H9 (cell line): Measurements from ENCODE around the gene RPN1. TPM values are rescaled to one million over a fixed set of nuclear protein-coding genes. Genes with fewer than 3 reads are reported as not detected.
"Not testable (repeated sequence)": the region's sequence is repeated elsewhere in the genome, so short reads cannot be mapped to it uniquely, and the experiment has no call there.

Experiments
- DNase-seq: peaks from one replicate; pipeline ENCODE4 v3.0.0-alpha.2; 2017
- H2AFZ ChIP-seq: one replicate; pipeline ENCODE4 v1.6.1; 2013; ENCODE audit warnings: mild to moderate bottlenecking, low read length, control low read depth, moderate library complexity
- H2AK5ac ChIP-seq: 2 replicates; pipeline ENCODE4 v1.6.1; 2013; ENCODE audit warnings: low read length, control low read depth, mixed read lengths; ENCODE audit not compliant: insufficient read length
- H2BK120ac ChIP-seq: one replicate; pipeline ENCODE4 v1.6.1; 2013; ENCODE audit warnings: low read depth, mild to moderate bottlenecking, low read length, control low read depth, inconsistent platforms; ENCODE audit not compliant: poor library complexity, severe bottlenecking
- H2BK12ac ChIP-seq: 2 replicates; pipeline ENCODE4 v1.6.1; 2013; ENCODE audit warnings: low read length, control low read depth, mixed read lengths, low read depth; ENCODE audit not compliant: insufficient read length
- H2BK15ac ChIP-seq: 2 replicates; pipeline ENCODE4 v1.6.1; 2013; ENCODE audit warnings: low read depth, low read length, control low read depth
- H2BK20ac ChIP-seq: one replicate; pipeline ENCODE4 v1.6.1; 2013; ENCODE audit warnings: low read depth, mild to moderate bottlenecking, low read length, control low read depth, inconsistent platforms; ENCODE audit not compliant: poor library complexity, severe bottlenecking
- H2BK5ac ChIP-seq: 2 replicates; pipeline ENCODE4 v1.6.1; 2013; ENCODE audit warnings: low read length, control low read depth, mixed read lengths; ENCODE audit not compliant: insufficient read length
- H3K14ac ChIP-seq: 2 replicates; pipeline ENCODE4 v1.6.1; 2013; ENCODE audit warnings: low read length, control low read depth; ENCODE audit not compliant: insufficient read depth
- H3K18ac ChIP-seq: 2 replicates; pipeline ENCODE4 v1.6.1; 2013; ENCODE audit warnings: low read depth, mild to moderate bottlenecking, mixed read lengths, low read length, control low read depth; ENCODE audit not compliant: insufficient read length
- H3K23ac ChIP-seq: 2 replicates; pipeline ENCODE4 v1.6.1; 2013; ENCODE audit warnings: low read length, control low read depth, mixed read lengths, low read depth; ENCODE audit not compliant: insufficient read length
- H3K23me2 ChIP-seq: 2 replicates; pipeline ENCODE4 v1.6.1; 2013; ENCODE audit warnings: low read depth, mild to moderate bottlenecking, mixed read lengths, low read length, control low read depth; ENCODE audit not compliant: insufficient read length, poor library complexity, severe bottlenecking
- H3K27ac ChIP-seq: 2 replicates; pipeline ENCODE4 v1.5.1; 2013; ENCODE audit warnings: low read length, control low read depth, mixed read lengths, low read depth; ENCODE audit not compliant: insufficient read length
- H3K27me3 ChIP-seq: 2 replicates; pipeline ENCODE4 v1.6.1; 2013; ENCODE audit warnings: low read length, control low read depth, inconsistent platforms; ENCODE audit not compliant: insufficient read depth
- H3K4ac ChIP-seq: 2 replicates; pipeline ENCODE4 v1.6.1; 2013; ENCODE audit warnings: low read depth, mild to moderate bottlenecking, control low read depth, inconsistent platforms, low read length, moderate library complexity
- H3K4me1 ChIP-seq: 2 replicates; pipeline ENCODE4 v1.6.1; 2013; ENCODE audit warnings: low read length, control low read depth, inconsistent platforms; ENCODE audit not compliant: insufficient read depth
- H3K4me2 ChIP-seq: 2 replicates; pipeline ENCODE4 v1.6.1; 2013; ENCODE audit warnings: low read length, control low read depth, mixed read lengths; ENCODE audit not compliant: insufficient read length, insufficient read depth
- H3K56ac ChIP-seq: 2 replicates; pipeline ENCODE4 v1.6.1; 2013; ENCODE audit warnings: low read depth, mild to moderate bottlenecking, mixed read lengths, low read length, control low read depth; ENCODE audit not compliant: insufficient read length
- H3K79me1 ChIP-seq: 2 replicates; pipeline ENCODE4 v1.6.1; 2013; ENCODE audit warnings: low read depth, mild to moderate bottlenecking, moderate library complexity, low read length, control low read depth, inconsistent platforms; ENCODE audit not compliant: insufficient read depth, poor library complexity, severe bottlenecking
- H3K79me2 ChIP-seq: 2 replicates; pipeline ENCODE4 v1.6.1; 2013; ENCODE audit warnings: low read length, control low read depth, inconsistent platforms; ENCODE audit not compliant: insufficient read depth
- H3K9ac ChIP-seq: 2 replicates; pipeline ENCODE4 v1.6.1; 2013; ENCODE audit warnings: low read length, control low read depth, mixed read lengths; ENCODE audit not compliant: insufficient read length; ENCODE audit errors: extremely low read depth
- H3K9me3 ChIP-seq: one replicate; pipeline ENCODE4 v1.6.1; 2013; ENCODE audit warnings: low read depth, low read length, inconsistent platforms; ENCODE audit not compliant: control insufficient read depth
- H3T11ph ChIP-seq: one replicate; pipeline ENCODE4 v1.6.1; 2013; ENCODE audit warnings: mild to moderate bottlenecking, low read length, control low read depth, inconsistent platforms
- H4K20me1 ChIP-seq: one replicate; pipeline ENCODE4 v1.6.1; 2013; ENCODE audit not compliant: control insufficient read depth, insufficient read length, insufficient read depth
- H4K5ac ChIP-seq: 2 replicates; pipeline ENCODE4 v1.6.1; 2013; ENCODE audit warnings: low read depth, mild to moderate bottlenecking, mixed read lengths, low read length, control low read depth; ENCODE audit not compliant: insufficient read length
- H4K8ac ChIP-seq: replicated peaks from 2 replicates; pipeline ENCODE4 v1.6.1; 2013; ENCODE audit warnings: low read length, control low read depth, mixed read lengths, low read depth; ENCODE audit not compliant: insufficient read length
- H4K91ac ChIP-seq: 2 replicates; pipeline ENCODE4 v1.6.1; 2013; ENCODE audit warnings: low read depth, mild to moderate bottlenecking, moderate library complexity, mixed read lengths, low read length, control low read depth; ENCODE audit not compliant: insufficient read length
- H3K27ac Mint-ChIP-seq, 3 experiments: 2 replicates in 2 of 3; 3 replicates in 1 of 3; pipeline ENCODE4 v1.8.0; 2020 to 2021; ENCODE audit warnings: mixed read lengths in 3 of 3, mild to moderate bottlenecking in 1 of 3, moderate library complexity in 1 of 3
- H3K27me3 Mint-ChIP-seq: 2 replicates; pipeline ENCODE4 v1.8.0; 2021; ENCODE audit warnings: low read depth, mild to moderate bottlenecking, moderate library complexity, mixed read lengths
- H3K36me3 Mint-ChIP-seq, 3 experiments: 2 replicates in 2 of 3; 3 replicates in 1 of 3; pipeline ENCODE4 v1.8.0; 2020 to 2021; ENCODE audit warnings: low read depth in 3 of 3, mixed read lengths in 3 of 3; ENCODE audit not compliant: insufficient read depth in 1 of 3
- H3K4me1 Mint-ChIP-seq, 2 experiments: 2 replicates each; pipeline ENCODE4 v1.8.0; 2020; ENCODE audit warnings: mixed read lengths in 2 of 2
- H3K4me3 Mint-ChIP-seq, 2 experiments: 2 replicates in 1 of 2; 3 replicates in 1 of 2; pipeline ENCODE4 v1.8.0; 2020 to 2021; ENCODE audit warnings: mild to moderate bottlenecking in 2 of 2, mixed read lengths in 2 of 2, moderate library complexity in 1 of 2
- H3K9me3 Mint-ChIP-seq, 2 experiments: 2 replicates in 1 of 2; 3 replicates in 1 of 2; pipeline ENCODE4 v1.8.0; 2020; ENCODE audit warnings: mild to moderate bottlenecking in 2 of 2, mixed read lengths in 2 of 2, moderate library complexity in 1 of 2
- WGBS: extraction: QIAGEN DNeasy Blood & Tissue Kit; methylation state at CpG from one replicate; pipeline ENCODE4 v1.1.7; 2013; ENCODE audit warnings: missing lambda C conversion rate, low lambda C conversion rate, mixed read lengths; ENCODE audit not compliant: insufficient read length; ENCODE audit errors: extremely low coverage; 5-methylcytosine and 5-hydroxymethylcytosine counted together
- total RNA-seq: library from RNA; stranded (reverse); gene quantifications from 2 replicates; pipeline ENCODE4 v1.2.1, GENCODE V29; 2021
- TF ChIP-seq, protein P1 (sequence below): fragments of 200-600 bp; sonication (generic); conservative IDR thresholded peaks from 3 replicates; pipeline ENCODE4 v1.8.0; 2021; ENCODE audit warnings: antibody characterized with exemption, mild to moderate bottlenecking

The RPN1 gene
- total RNA-seq, 1 experiment from 2014 or later: 174 TPM

DNA sequence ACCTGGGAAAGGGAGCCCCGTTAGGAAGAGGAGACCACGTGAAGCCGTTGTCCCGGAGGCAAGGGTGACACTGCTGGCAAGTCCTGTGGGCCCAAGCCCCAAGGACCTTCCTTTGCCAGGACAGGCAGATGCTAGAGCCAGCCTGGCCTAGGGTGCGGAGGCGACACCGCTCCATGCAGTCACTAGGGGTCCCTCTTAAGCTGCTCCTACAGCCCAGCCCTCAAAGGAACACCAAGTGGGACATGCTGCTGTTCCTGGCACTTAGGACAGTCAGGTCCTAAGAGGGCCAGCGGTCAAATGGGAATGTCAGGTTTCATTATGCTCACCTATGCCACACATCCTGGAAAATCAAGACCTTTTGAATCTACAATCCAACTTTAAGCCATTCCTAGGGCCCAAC, 59.7 kb downstream of the RPN1 start:
- no peak overlapping the region for H4K5ac ChIP-seq
- no peaks in the 10 kb centered on the region for H4K20me1 ChIP-seq
- H2AK5ac ChIP-seq: no peak overlapping the region
- H2BK20ac ChIP-seq: no peak overlapping the region
- no peak overlapping the region for H3T11ph ChIP-seq
- no CpG with 5 or more reads among the region's 8 CpGs for WGBS
- peak; percentile 88 for DNase-seq
- H3K18ac ChIP-seq: no peak overlapping the region
- H3K27me3 ChIP-seq: no peaks in the 10 kb centered on the region
- no peak overlapping the region for H3K9ac ChIP-seq
- H3K23me2 ChIP-seq: no peaks in the 10 kb centered on the region
- H2BK15ac ChIP-seq: no peak overlapping the region
- no peak overlapping the region for H4K8ac ChIP-seq
- no peak overlapping the region for H3K56ac ChIP-seq
- no peak overlapping the region for H2BK120ac ChIP-seq
- no peak overlapping the region for H3K23ac ChIP-seq
- H3K9me3 ChIP-seq: no peaks in the 10 kb centered on the region
- H2BK12ac ChIP-seq: no peak overlapping the region
- no peak overlapping the region for H3K4me2 ChIP-seq
- no peak overlapping the region for H2BK5ac ChIP-seq
- Mint-ChIP-seq H3K9me3 (peaks cover 0 to 4% of the 10 kb centered on the region in 2 experiments; a peak in 1 of 5 replicates), H3K4me3 (no peak overlapping the region), H3K27ac (no peak overlapping the region), H3K4me1 (peaks cover 4 to 8% of the 10 kb centered on the region in 2 experiments; a peak in 1 of 4 replicates), H3K27me3 (peaks cover 3% of the 10 kb centered on the region; the same call in 1 of the 2 replicates), H3K36me3 (no peaks in the 10 kb centered on the region)
- H2AFZ ChIP-seq: no peak overlapping the region
- no peak overlapping the region for H3K14ac ChIP-seq
- no peak overlapping the region for H3K27ac ChIP-seq
- no peak overlapping the region for H4K91ac ChIP-seq
- no peaks in the 10 kb centered on the region for H3K4me1 ChIP-seq
- no peak overlapping the region for H3K4ac ChIP-seq
- H3K79me2 ChIP-seq: no peaks in the 10 kb centered on the region
- TF ChIP-seq, protein P1, sequence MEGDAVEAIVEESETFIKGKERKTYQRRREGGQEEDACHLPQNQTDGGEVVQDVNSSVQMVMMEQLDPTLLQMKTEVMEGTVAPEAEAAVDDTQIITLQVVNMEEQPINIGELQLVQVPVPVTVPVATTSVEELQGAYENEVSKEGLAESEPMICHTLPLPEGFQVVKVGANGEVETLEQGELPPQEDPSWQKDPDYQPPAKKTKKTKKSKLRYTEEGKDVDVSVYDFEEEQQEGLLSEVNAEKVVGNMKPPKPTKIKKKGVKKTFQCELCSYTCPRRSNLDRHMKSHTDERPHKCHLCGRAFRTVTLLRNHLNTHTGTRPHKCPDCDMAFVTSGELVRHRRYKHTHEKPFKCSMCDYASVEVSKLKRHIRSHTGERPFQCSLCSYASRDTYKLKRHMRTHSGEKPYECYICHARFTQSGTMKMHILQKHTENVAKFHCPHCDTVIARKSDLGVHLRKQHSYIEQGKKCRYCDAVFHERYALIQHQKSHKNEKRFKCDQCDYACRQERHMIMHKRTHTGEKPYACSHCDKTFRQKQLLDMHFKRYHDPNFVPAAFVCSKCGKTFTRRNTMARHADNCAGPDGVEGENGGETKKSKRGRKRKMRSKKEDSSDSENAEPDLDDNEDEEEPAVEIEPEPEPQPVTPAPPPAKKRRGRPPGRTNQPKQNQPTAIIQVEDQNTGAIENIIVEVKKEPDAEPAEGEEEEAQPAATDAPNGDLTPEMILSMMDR: peak; percentile 71
- no peaks in the 10 kb centered on the region for H3K79me1 ChIP-seq

DNA sequence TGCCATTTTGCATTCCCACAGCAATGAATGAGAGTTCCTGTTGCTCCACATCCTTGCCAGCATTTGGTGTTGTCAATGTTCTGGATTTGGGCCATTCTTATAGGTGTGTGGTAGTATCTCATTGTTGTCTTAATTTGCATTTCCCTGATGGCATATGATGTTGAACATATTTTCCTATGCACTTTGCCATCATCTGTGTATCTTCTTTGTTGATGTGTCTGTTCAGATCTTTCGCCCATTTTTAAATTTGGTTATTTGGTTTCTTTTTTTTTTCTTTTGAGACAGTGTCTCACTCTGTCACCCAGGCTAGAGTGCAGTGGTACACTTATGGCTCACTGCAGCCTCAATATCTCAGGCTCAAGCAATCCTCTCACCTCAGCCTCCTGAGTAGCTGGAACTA, 60.6 kb downstream of the RPN1 start:
- not testable (repeated sequence) for H3K79me1 ChIP-seq, H3K4me2 ChIP-seq, H3K27ac ChIP-seq, H2BK20ac ChIP-seq, H3K4me1 ChIP-seq, H2BK12ac ChIP-seq, H2BK120ac ChIP-seq, H3K4me1 Mint-ChIP-seq, H3K18ac ChIP-seq, H3K4me3 Mint-ChIP-seq, H3K27me3 ChIP-seq, H2BK5ac ChIP-seq, H3K4ac ChIP-seq, DNase-seq, H3K36me3 Mint-ChIP-seq, H3K27ac Mint-ChIP-seq, H3K9me3 ChIP-seq, H2AK5ac ChIP-seq, H4K91ac ChIP-seq, H4K20me1 ChIP-seq, H3K27me3 Mint-ChIP-seq, H4K8ac ChIP-seq, H3T11ph ChIP-seq, H3K14ac ChIP-seq, H2BK15ac ChIP-seq, H2AFZ ChIP-seq, H3K79me2 ChIP-seq, H3K9ac ChIP-seq, H3K56ac ChIP-seq, H3K9me3 Mint-ChIP-seq, H4K5ac ChIP-seq, H3K23me2 ChIP-seq, H3K23ac ChIP-seq
- WGBS: no CpG with 5 or more reads among the region's 1 CpG
